GM23338 (cell line): ENCODE measurements around the gene BHLHA15. TPM values are rescaled to one million over a fixed set of nuclear protein-coding genes. Genes with fewer than 3 reads are reported as not detected.

Experiments used
- ATAC-seq: fragments of 200-7000 bp; cut with Tn5 transposase; 3 replicates; pipeline ENCODE4 v1.9.1; 2020
- DNase-seq: peaks from one replicate; pipeline ENCODE4 v3.0.0-alpha.2; 2015; ENCODE audit warnings: low spot score
- H2AFZ ChIP-seq: fragments of 200-600 bp; sonication (generic); 2 replicates; pipeline ENCODE4 v1.8.0; 2016; ENCODE audit warnings: antibody characterized with exemption, mild to moderate bottlenecking, moderate library complexity
- H3F3A ChIP-seq: fragments of 200-600 bp; sonication (generic); replicated peaks from 2 replicates; pipeline ENCODE4 v1.8.0; 2017; ENCODE audit warnings: antibody characterized with exemption, mixed run types, low read depth
- H3K27ac ChIP-seq: fragments of 200-600 bp; sonication (generic); 2 replicates; pipeline ENCODE4 v1.6.1; 2016; ENCODE audit warnings: low read depth
- H3K27me3 ChIP-seq: fragments of 200-600 bp; sonication (generic); 2 replicates; pipeline ENCODE4 v1.8.0; 2016; ENCODE audit warnings: mild to moderate bottlenecking, mixed run types, moderate library complexity; ENCODE audit not compliant: insufficient read depth
- H3K36me3 ChIP-seq: fragments of 200-600 bp; sonication (generic); 2 replicates; pipeline ENCODE4 v1.8.0; 2016; ENCODE audit warnings: mild to moderate bottlenecking; ENCODE audit not compliant: insufficient read depth
- H3K4me1 ChIP-seq: fragments of 200-600 bp; sonication (generic); 2 replicates; pipeline ENCODE4 v1.8.0; 2016; ENCODE audit warnings: mild to moderate bottlenecking, moderate library complexity; ENCODE audit not compliant: insufficient read depth
- H3K4me2 ChIP-seq: fragments of 200-600 bp; sonication (generic); 2 replicates; pipeline ENCODE4 v1.7.1; 2017; ENCODE audit warnings: mixed run types
- H3K4me3 ChIP-seq: fragments of 200-600 bp; sonication (generic); 2 replicates; pipeline ENCODE4 v1.6.1; 2016; ENCODE audit warnings: mixed run types
- H3K79me2 ChIP-seq: fragments of 200-600 bp; sonication (generic); replicated peaks from 2 replicates; pipeline ENCODE4 v1.8.0; 2017; ENCODE audit warnings: mild to moderate bottlenecking; ENCODE audit not compliant: insufficient read depth
- H3K9me2 ChIP-seq: fragments of 200-600 bp; sonication (generic); 2 replicates; pipeline ENCODE4 v1.8.0; 2017; ENCODE audit not compliant: insufficient read depth
- H4K20me1 ChIP-seq: fragments of 200-600 bp; sonication (generic); replicated peaks from 2 replicates; pipeline ENCODE4 v1.8.0; 2017; ENCODE audit warnings: mild to moderate bottlenecking; ENCODE audit not compliant: insufficient read depth
- H3K27ac Mint-ChIP-seq: 2 replicates; pipeline ENCODE4 v1.8.0; 2020; ENCODE audit warnings: inconsistent platforms, mild to moderate bottlenecking, moderate library complexity, mixed read lengths
- H3K27me3 Mint-ChIP-seq: 3 replicates; pipeline ENCODE4 v1.8.0; 2022; ENCODE audit warnings: low read depth, mild to moderate bottlenecking, moderate library complexity, mixed read lengths, inconsistent platforms; ENCODE audit not compliant: insufficient read depth, poor library complexity
- H3K36me3 Mint-ChIP-seq: 3 replicates; pipeline ENCODE4 v1.8.0; 2021; ENCODE audit warnings: low read depth, mild to moderate bottlenecking, inconsistent platforms, moderate library complexity, mixed read lengths
- H3K4me1 Mint-ChIP-seq: 3 replicates; pipeline ENCODE4 v1.8.0; 2020; ENCODE audit warnings: mild to moderate bottlenecking, inconsistent platforms, mixed read lengths
- H3K4me3 Mint-ChIP-seq: 3 replicates; pipeline ENCODE4 v1.8.0; 2021; ENCODE audit warnings: moderate library complexity, mild to moderate bottlenecking, inconsistent platforms, mixed read lengths
- H3K9me3 Mint-ChIP-seq: 3 replicates; pipeline ENCODE4 v1.8.0; 2020; ENCODE audit warnings: moderate library complexity, mild to moderate bottlenecking, inconsistent platforms, mixed read lengths
- CREB1 ChIP-seq: fragments of 250-450 bp; sonication (Bioruptor Pico); IDR thresholded peaks from 2 replicates; pipeline ENCODE4 v1.5.0; 2020; ENCODE audit warnings: low read depth, mild to moderate bottlenecking, moderate library complexity
- EZH2 ChIP-seq: fragments of 200-600 bp; sonication (generic); IDR thresholded peaks from one replicate; pipeline ENCODE4 v1.8.0; 2017; ENCODE audit warnings: antibody characterized with exemption, mild to moderate bottlenecking, low read depth; ENCODE audit not compliant: unreplicated experiment
- EZH2phosphoT487 ChIP-seq: fragments of 200-600 bp; sonication (generic); IDR thresholded peaks from one replicate; pipeline ENCODE4 v1.8.1; 2018; ENCODE audit warnings: antibody characterized with exemption; ENCODE audit not compliant: unreplicated experiment
- JUNB ChIP-seq: IDR thresholded peaks from one replicate; pipeline ENCODE4 v1.6.1; 2016; ENCODE audit warnings: antibody characterized with exemption; ENCODE audit not compliant: unreplicated experiment
- NANOG ChIP-seq: IDR thresholded peaks from 2 replicates; pipeline ENCODE4 v1.6.1; 2016; ENCODE audit warnings: antibody characterized with exemption, borderline replicate concordance
- POLR2AphosphoS5 ChIP-seq: IDR thresholded peaks from 2 replicates; pipeline ENCODE4 v1.6.1; 2016; ENCODE audit warnings: antibody characterized with exemption, low read depth
- STAT1 ChIP-seq: IDR thresholded peaks from one replicate; pipeline ENCODE4 v1.6.1; 2016; ENCODE audit warnings: antibody characterized with exemption; ENCODE audit not compliant: unreplicated experiment
- ZNF114 ChIP-seq: fragments of 250-450 bp; sonication (Bioruptor Pico); IDR thresholded peaks from 2 replicates; pipeline ENCODE4 v1.5.0; 2020; ENCODE audit warnings: mild to moderate bottlenecking, moderate library complexity
- polyA plus RNA-seq: library from polyadenylated mRNA; unstranded; fragments of >200 nt; fragmentation: Nextera tagmentation; extraction: Ambion mirVana; gene quantifications from 2 replicates; pipeline ENCODE4 v1.2.1, GENCODE V29; 2016
- total RNA-seq: library from RNA; depleted of rRNA; stranded (reverse); fragments of >200 nt; shearing (Covaris generic); gene quantifications from 2 replicates; pipeline ENCODE4 v1.2.3, GENCODE V29; 2014
- TF ChIP-seq, protein P1 (sequence below): fragments of 250-450 bp; sonication (Bioruptor Pico); IDR thresholded peaks from 2 replicates; pipeline ENCODE4 v1.5.0; 2020; ENCODE audit warnings: mild to moderate bottlenecking, moderate library complexity
- TF ChIP-seq, protein P2 (sequence below): IDR thresholded peaks from 2 replicates; pipeline ENCODE4 v1.6.1; 2016; ENCODE audit warnings: antibody characterized with exemption
- TF ChIP-seq, protein P3 (sequence below): IDR thresholded peaks from one replicate; pipeline ENCODE4 v1.6.1; 2018; ENCODE audit warnings: antibody characterized with exemption; ENCODE audit not compliant: unreplicated experiment
- TF ChIP-seq, protein P4 (sequence below), 2 experiments: fragments of 200-600 bp in 1 of 2; sonication (generic) in 1 of 2; conservative IDR thresholded peaks; 2 replicates each; pipeline versions ENCODE4 v1.5.1 to v1.6.1; 2016 to 2017; ENCODE audit warnings: antibody characterized with exemption in 2 of 2, low read depth in 2 of 2, mild to moderate bottlenecking in 2 of 2, moderate library complexity in 1 of 2

BHLHA15 gene
- total and polyA plus RNA-seq, 2 experiments from 2014 or later = 1.4 to 8.3 TPM

DNA sequence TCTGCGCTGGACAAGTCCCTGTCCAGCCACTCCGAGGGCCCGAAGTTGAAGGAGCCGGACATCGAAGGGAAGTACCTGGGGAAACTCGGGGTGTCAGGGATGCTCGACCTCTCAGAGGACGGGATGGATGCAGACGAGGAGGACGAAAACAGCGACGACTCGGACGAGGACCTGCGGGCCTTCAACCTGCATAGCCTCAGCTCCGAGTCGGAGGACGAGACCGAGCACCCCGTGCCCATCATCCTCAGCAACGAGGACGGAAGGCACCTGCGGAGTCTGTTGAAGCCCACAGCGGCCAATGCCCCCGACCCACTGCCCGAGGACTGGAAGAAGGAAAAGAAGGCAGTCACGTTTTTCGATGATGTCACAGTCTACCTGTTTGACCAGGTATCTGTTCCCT is 17.1 kb upstream of the BHLHA15 start (continued):
- TF ChIP-seq, protein P1, sequence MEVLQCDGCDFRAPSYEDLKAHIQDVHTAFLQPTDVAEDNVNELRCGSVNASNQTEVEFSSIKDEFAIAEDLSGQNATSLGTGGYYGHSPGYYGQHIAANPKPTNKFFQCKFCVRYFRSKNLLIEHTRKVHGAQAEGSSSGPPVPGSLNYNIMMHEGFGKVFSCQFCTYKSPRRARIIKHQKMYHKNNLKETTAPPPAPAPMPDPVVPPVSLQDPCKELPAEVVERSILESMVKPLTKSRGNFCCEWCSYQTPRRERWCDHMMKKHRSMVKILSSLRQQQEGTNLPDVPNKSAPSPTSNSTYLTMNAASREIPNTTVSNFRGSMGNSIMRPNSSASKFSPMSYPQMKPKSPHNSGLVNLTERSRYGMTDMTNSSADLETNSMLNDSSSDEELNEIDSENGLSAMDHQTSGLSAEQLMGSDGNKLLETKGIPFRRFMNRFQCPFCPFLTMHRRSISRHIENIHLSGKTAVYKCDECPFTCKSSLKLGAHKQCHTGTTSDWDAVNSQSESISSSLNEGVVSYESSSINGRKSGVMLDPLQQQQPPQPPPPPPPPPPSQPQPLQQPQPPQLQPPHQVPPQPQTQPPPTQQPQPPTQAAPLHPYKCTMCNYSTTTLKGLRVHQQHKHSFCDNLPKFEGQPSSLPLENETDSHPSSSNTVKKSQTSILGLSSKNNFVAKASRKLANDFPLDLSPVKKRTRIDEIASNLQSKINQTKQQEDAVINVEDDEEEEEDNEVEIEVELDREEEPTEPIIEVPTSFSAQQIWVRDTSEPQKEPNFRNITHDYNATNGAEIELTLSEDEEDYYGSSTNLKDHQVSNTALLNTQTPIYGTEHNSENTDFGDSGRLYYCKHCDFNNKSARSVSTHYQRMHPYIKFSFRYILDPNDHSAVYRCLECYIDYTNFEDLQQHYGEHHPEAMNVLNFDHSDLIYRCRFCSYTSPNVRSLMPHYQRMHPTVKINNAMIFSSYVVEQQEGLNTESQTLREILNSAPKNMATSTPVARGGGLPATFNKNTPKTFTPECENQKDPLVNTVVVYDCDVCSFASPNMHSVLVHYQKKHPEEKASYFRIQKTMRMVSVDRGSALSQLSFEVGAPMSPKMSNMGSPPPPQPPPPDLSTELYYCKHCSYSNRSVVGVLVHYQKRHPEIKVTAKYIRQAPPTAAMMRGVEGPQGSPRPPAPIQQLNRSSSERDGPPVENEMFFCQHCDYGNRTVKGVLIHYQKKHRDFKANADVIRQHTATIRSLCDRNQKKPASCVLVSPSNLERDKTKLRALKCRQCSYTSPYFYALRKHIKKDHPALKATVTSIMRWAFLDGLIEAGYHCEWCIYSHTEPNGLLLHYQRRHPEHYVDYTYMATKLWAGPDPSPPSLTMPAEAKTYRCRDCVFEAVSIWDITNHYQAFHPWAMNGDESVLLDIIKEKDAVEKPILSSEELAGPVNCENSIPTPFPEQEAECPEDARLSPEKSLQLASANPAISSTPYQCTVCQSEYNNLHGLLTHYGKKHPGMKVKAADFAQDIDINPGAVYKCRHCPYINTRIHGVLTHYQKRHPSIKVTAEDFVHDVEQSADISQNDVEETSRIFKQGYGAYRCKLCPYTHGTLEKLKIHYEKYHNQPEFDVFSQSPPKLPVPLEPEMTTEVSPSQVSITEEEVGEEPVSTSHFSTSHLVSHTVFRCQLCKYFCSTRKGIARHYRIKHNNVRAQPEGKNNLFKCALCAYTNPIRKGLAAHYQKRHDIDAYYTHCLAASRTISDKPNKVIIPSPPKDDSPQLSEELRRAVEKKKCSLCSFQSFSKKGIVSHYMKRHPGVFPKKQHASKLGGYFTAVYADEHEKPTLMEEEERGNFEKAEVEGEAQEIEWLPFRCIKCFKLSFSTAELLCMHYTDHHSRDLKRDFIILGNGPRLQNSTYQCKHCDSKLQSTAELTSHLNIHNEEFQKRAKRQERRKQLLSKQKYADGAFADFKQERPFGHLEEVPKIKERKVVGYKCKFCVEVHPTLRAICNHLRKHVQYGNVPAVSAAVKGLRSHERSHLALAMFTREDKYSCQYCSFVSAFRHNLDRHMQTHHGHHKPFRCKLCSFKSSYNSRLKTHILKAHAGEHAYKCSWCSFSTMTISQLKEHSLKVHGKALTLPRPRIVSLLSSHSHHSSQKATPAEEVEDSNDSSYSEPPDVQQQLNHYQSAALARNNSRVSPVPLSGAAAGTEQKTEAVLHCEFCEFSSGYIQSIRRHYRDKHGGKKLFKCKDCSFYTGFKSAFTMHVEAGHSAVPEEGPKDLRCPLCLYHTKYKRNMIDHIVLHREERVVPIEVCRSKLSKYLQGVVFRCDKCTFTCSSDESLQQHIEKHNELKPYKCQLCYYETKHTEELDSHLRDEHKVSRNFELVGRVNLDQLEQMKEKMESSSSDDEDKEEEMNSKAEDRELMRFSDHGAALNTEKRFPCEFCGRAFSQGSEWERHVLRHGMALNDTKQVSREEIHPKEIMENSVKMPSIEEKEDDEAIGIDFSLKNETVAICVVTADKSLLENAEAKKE (CRISPR knock-in tag) = no peak
- no peak for TF ChIP-seq POLR2AphosphoS5
- no peak for TF ChIP-seq JUNB
- no peak for TF ChIP-seq NANOG

DNA sequence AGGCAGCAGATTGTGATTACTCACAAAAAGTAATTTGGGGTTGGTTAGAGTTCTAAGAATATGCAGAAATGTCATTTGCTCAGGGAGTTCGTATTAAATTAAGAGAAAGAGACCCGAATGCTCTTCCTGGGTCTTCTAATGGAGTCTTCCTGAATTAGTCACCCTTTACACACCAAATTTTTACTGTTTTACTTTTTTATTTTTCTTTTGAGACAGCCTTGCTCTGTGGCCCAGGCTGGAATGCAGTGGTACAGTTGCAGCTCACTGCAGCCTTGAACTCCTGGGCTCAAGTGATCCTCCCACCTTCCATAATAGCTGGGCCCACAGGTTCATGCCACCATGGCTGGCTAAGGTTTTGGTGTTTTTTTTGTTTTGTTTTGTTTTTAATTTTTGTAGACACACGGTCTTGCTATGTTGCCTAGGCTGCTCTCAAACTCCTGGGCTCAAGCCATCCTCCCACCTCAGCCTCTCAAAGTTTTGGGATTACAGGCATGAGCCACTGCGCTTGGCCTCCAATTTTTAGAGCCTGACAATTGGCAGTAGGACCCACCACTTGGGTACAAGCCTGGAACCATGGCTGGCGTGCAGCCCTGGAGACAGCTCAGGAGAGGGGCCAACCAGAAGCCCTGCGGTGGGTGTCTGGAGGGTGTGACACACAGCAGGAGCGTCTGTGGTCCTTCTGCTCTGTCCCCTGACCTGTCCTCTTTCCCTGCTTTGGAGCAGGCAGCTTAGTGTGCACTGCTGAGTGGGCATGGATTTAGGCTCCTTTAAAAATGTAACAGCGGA is 16.4 kb upstream of the BHLHA15 start:
- no peak overlapping the region for H3K4me3 ChIP-seq
- H3K27me3 ChIP-seq = no peaks in the 10 kb centered on the region
- H3K27ac ChIP-seq = no peak overlapping the region
- Mint-ChIP-seq H3K4me1 (no peaks in the 10 kb centered on the region), H3K27ac (no peak overlapping the region), H3K36me3 (peaks cover 33% of the 10 kb centered on the region), H3K9me3 (no peaks in the 10 kb centered on the region; the same call in 2 of the 3 replicates), H3K4me3 (no peak overlapping the region), H3K27me3 (peaks cover 2% of the 10 kb centered on the region)
- H3K4me2 ChIP-seq = no peak overlapping the region
- peaks cover 22% of the 10 kb centered on the region for H3K79me2 ChIP-seq
- no peaks in the 10 kb centered on the region; the same call in none of the 2 replicates for H4K20me1 ChIP-seq
- peaks cover 5% of the 10 kb centered on the region for H3K36me3 ChIP-seq
- no peaks in the 10 kb centered on the region for H3F3A ChIP-seq
- H3K4me1 ChIP-seq = no peaks in the 10 kb centered on the region
- no peak overlapping the region for H2AFZ ChIP-seq
- DNase-seq (no peak), ATAC-seq (no peak)
- H3K9me2 ChIP-seq = no peaks in the 10 kb centered on the region
- no peak for TF ChIP-seq ZNF114
- no peak for TF ChIP-seq EZH2
- TF ChIP-seq EZH2phosphoT487 = no peak
- TF ChIP-seq NANOG = no peak
- TF ChIP-seq, protein P2, sequence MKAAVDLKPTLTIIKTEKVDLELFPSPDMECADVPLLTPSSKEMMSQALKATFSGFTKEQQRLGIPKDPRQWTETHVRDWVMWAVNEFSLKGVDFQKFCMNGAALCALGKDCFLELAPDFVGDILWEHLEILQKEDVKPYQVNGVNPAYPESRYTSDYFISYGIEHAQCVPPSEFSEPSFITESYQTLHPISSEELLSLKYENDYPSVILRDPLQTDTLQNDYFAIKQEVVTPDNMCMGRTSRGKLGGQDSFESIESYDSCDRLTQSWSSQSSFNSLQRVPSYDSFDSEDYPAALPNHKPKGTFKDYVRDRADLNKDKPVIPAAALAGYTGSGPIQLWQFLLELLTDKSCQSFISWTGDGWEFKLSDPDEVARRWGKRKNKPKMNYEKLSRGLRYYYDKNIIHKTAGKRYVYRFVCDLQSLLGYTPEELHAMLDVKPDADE = no peak
- no peak for TF ChIP-seq STAT1
- TF ChIP-seq, protein P3, sequence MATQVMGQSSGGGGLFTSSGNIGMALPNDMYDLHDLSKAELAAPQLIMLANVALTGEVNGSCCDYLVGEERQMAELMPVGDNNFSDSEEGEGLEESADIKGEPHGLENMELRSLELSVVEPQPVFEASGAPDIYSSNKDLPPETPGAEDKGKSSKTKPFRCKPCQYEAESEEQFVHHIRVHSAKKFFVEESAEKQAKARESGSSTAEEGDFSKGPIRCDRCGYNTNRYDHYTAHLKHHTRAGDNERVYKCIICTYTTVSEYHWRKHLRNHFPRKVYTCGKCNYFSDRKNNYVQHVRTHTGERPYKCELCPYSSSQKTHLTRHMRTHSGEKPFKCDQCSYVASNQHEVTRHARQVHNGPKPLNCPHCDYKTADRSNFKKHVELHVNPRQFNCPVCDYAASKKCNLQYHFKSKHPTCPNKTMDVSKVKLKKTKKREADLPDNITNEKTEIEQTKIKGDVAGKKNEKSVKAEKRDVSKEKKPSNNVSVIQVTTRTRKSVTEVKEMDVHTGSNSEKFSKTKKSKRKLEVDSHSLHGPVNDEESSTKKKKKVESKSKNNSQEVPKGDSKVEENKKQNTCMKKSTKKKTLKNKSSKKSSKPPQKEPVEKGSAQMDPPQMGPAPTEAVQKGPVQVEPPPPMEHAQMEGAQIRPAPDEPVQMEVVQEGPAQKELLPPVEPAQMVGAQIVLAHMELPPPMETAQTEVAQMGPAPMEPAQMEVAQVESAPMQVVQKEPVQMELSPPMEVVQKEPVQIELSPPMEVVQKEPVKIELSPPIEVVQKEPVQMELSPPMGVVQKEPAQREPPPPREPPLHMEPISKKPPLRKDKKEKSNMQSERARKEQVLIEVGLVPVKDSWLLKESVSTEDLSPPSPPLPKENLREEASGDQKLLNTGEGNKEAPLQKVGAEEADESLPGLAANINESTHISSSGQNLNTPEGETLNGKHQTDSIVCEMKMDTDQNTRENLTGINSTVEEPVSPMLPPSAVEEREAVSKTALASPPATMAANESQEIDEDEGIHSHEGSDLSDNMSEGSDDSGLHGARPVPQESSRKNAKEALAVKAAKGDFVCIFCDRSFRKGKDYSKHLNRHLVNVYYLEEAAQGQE = no peak
- TF ChIP-seq CREB1 (CRISPR knock-in tag) = no peak
- TF ChIP-seq, protein P4, sequence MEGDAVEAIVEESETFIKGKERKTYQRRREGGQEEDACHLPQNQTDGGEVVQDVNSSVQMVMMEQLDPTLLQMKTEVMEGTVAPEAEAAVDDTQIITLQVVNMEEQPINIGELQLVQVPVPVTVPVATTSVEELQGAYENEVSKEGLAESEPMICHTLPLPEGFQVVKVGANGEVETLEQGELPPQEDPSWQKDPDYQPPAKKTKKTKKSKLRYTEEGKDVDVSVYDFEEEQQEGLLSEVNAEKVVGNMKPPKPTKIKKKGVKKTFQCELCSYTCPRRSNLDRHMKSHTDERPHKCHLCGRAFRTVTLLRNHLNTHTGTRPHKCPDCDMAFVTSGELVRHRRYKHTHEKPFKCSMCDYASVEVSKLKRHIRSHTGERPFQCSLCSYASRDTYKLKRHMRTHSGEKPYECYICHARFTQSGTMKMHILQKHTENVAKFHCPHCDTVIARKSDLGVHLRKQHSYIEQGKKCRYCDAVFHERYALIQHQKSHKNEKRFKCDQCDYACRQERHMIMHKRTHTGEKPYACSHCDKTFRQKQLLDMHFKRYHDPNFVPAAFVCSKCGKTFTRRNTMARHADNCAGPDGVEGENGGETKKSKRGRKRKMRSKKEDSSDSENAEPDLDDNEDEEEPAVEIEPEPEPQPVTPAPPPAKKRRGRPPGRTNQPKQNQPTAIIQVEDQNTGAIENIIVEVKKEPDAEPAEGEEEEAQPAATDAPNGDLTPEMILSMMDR (conservative IDR thresholded peaks at IDR 0.05; ENCODE audit: low read depth in 2 of 2) = no peak
- no peak for TF ChIP-seq JUNB
- no peak for TF ChIP-seq POLR2AphosphoS5
